Upper lobe of left lung (tissue), 6 donors: Measurements from ENCODE around the gene TBC1D4. TPM values are rescaled to one million over a fixed set of nuclear protein-coding genes. Genes with fewer than 3 reads are reported as not detected.
"Not testable (repeated sequence)": the region's sequence is repeated elsewhere in the genome, so short reads cannot be mapped to it uniquely, and the experiment has no call there.

Source experiments
- ATAC-seq, 2 donors: fragments of 200-7000 bp; cut with Tn5 transposase; one replicate each; pipeline ENCODE4 v1.9.1; 2022; ENCODE audit warnings: mild to moderate bottlenecking in 2 of 2, moderate library complexity in 2 of 2; ENCODE audit not compliant: low FRiP score in 2 of 2
- DNase-seq, 2 donors: peaks; one replicate each; pipeline ENCODE4 v3.0.0-alpha.2; 2019 to 2020
- H3K27ac ChIP-seq, 4 donors: fragments of 200-600 bp; sonication (generic); one replicate each; pipeline ENCODE4 v1.5.1; 2016 to 2019
- H3K27me3 ChIP-seq, 4 donors: fragments of 200-600 bp; sonication (generic); one replicate each; pipeline ENCODE4 v1.5.1; 2017 to 2019
- H3K36me3 ChIP-seq, 4 donors: fragments of 200-600 bp; sonication (generic); one replicate each; pipeline ENCODE4 v1.5.1; 2016 to 2019
- H3K4me1 ChIP-seq, 4 donors: fragments of 200-600 bp; sonication (generic); one replicate each; pipeline ENCODE4 v1.5.1; 2018 to 2019
- H3K4me3 ChIP-seq, 4 donors: fragments of 200-600 bp; sonication (generic); one replicate each; pipeline ENCODE4 v1.5.1; 2017 to 2019; ENCODE audit warnings: mild to moderate bottlenecking in 2 of 4, moderate library complexity in 1 of 4
- H3K9me3 ChIP-seq, 4 donors: fragments of 200-600 bp; sonication (generic); one replicate each; pipeline ENCODE4 v1.5.1; 2018 to 2019
- EP300 ChIP-seq, 4 donors: sonication (generic); formaldehyde crosslinking; IDR thresholded peaks; one replicate each; pipeline ENCODE4 v1.5.1; 2017; ENCODE audit warnings: antibody characterized with exemption in 4 of 4, control low read depth in 2 of 4
- POLR2A ChIP-seq, 4 donors: fragments of 450-650 bp; IDR thresholded peaks; one replicate each; pipeline ENCODE4 v1.5.1; 2016 to 2017; ENCODE audit warnings: antibody characterized with exemption in 4 of 4, mild to moderate bottlenecking in 2 of 4
- POLR2AphosphoS5 ChIP-seq, 2 donors: sonication (generic); formaldehyde crosslinking; IDR thresholded peaks; one replicate each; pipeline ENCODE4 v1.5.1; 2017; ENCODE audit warnings: antibody characterized with exemption in 2 of 2
- WGBS, 2 donors: methylation state at CpG; one replicate each; pipeline ENCODE4 v1.1.5; 2017 to 2018; 5-methylcytosine and 5-hydroxymethylcytosine counted together
- total RNA-seq, 6 donors: library from RNA; depleted of rRNA in 4 of 6; stranded (reverse); fragments of >200 nt in 4 of 6; gene quantifications; one replicate each; pipeline versions ENCODE4 v1.1.0 to v1.2.1, GENCODE V29; 2016 to 2021
- TF ChIP-seq, protein P1 (sequence below), 6 experiments: fragments of 450-650 bp in 4 of 6; fragments of 200-600 bp in 2 of 6; sonication (generic) in 2 of 6; IDR thresholded peaks; one replicate each; pipeline ENCODE4 v1.5.1; 2016 to 2019; ENCODE audit warnings: antibody characterized with exemption in 6 of 6
- donor health status: DM: no; HTN: no; CAD: no; lungs with moderate emphysema.
- donor health status: DM: no; HTN: yes; CAD: no; lungs with severe emphysema.

TBC1D4 gene
- total RNA-seq, 6 donors from 2014 or later, result 26.1 to 97.4 (median 30.7) TPM

DNA sequence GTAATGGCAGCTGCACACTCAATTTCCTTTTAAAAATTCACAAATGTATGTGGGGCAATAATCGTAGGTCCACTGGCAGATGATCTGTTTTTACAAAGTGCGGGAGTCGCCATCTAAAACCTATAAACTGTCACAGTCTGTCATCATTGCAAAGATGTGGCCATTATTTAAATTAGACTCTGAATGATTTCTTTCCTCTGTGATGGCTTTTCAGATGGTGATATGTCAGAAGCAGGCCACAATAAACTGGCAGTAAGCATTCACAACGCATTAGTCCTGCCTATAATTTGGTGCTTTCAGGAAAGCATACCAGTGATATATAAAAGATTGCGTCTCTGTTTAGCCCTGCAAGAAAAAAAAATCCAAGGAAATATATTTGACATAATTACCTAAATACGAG, 226.8 kb downstream of the TBC1D4 start:
- WGBS, 2 donors, result 92 to 94% methylated on average over 6 of the region's 6 CpGs
- Histone ChIP-seq H3K27ac (no peak overlapping the region), H3K36me3 (no peaks in the 10 kb centered on the region), H3K4me3 (no peak overlapping the region), H3K4me1 (no peaks in the 10 kb centered on the region), H3K9me3 (no peaks in the 10 kb centered on the region), H3K27me3 (no peaks in the 10 kb centered on the region)
- TF ChIP-seq EP300 (IDR thresholded peaks at IDR 0.05) (no peak), POLR2AphosphoS5 (IDR thresholded peaks at IDR 0.05) (no peak), POLR2A (IDR thresholded peaks at IDR 0.05) (no peak)
- TF ChIP-seq, protein P1, sequence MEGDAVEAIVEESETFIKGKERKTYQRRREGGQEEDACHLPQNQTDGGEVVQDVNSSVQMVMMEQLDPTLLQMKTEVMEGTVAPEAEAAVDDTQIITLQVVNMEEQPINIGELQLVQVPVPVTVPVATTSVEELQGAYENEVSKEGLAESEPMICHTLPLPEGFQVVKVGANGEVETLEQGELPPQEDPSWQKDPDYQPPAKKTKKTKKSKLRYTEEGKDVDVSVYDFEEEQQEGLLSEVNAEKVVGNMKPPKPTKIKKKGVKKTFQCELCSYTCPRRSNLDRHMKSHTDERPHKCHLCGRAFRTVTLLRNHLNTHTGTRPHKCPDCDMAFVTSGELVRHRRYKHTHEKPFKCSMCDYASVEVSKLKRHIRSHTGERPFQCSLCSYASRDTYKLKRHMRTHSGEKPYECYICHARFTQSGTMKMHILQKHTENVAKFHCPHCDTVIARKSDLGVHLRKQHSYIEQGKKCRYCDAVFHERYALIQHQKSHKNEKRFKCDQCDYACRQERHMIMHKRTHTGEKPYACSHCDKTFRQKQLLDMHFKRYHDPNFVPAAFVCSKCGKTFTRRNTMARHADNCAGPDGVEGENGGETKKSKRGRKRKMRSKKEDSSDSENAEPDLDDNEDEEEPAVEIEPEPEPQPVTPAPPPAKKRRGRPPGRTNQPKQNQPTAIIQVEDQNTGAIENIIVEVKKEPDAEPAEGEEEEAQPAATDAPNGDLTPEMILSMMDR (IDR thresholded peaks at IDR 0.05), result no peak
- ATAC-seq, result no peak
- no peak for DNase-seq

DNA sequence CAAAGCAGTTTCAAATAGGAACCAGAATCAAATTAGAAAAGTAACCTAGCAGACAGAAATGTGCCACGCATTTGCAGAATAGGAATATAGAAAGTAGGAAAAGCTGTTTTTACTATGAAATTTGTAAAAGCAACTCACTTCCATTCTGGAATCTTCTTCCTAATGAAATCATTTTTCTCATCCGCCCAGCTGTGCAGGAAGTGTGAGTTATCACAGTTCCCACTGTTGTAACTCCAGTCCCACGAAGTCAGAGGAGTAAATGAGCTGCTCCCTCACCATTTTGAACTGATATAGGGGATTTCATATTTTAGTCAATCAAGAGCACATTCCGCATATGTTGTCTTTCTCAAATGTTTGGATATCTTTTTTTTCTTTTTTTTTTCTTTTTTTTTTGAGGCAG, 230.8 kb downstream of the TBC1D4 start:
- ATAC-seq (peak in 1 of 2 donors; percentile 51), DNase-seq (no peak)
- WGBS, 2 donors, result 79 to 81% methylated on average over 4 of the region's 4 CpGs
- H3K27me3 ChIP-seq, result no peaks in the 10 kb centered on the region
- no peak overlapping the region for H3K27ac ChIP-seq
- TF ChIP-seq EP300 (IDR thresholded peaks at IDR 0.05), result no peak
- no peak for TF ChIP-seq POLR2A (IDR thresholded peaks at IDR 0.05)
- no peak for TF ChIP-seq POLR2AphosphoS5 (IDR thresholded peaks at IDR 0.05)
- TF ChIP-seq, protein P1 (IDR thresholded peaks at IDR 0.05), result no peak
- no peaks in the 10 kb centered on the region for H3K36me3 ChIP-seq
- no peaks in the 10 kb centered on the region for H3K4me1 ChIP-seq
- no peak overlapping the region for H3K4me3 ChIP-seq
- peaks cover 0 to 5% (median 0%) of the 10 kb centered on the region in 4 donors for H3K9me3 ChIP-seq

DNA sequence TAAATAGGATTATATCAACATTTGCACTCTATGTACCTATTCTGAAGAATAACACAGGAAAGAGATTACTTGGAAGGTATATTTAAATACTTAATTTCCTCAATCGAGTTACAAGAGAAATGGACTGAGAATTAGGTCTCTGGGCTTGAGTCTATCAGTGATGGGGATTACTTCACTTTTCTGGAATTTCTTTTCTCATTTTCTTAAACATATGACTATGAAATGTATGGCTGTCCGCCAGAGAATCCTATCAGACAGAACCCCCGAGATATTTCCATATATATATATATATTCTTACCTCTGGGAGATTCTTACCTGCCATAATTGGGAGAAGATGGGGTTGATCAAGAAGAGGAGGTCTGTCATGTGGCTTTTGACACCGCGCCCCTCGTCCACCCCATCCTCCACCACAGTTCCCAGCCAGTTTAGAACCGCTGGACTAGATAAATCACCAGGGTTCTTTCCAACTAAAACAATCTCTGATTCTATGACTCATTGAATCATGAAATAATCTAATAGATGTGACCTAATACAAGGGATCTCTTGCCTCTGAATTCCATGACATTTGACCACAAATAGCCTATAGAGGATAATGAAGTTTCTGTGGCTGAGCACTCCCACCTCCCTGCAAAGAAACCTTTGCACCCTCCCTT, 231.3 kb downstream of the TBC1D4 start:
- H3K9me3 ChIP-seq, result peaks cover 0 to 5% (median 0%) of the 10 kb centered on the region in 4 donors
- no peak for DNase-seq
- peak in 1 of 2 donors; percentile 91 for ATAC-seq
- H3K27ac ChIP-seq, result no peak overlapping the region
- H3K36me3 ChIP-seq, result no peaks in the 10 kb centered on the region
- H3K4me3 ChIP-seq, result no peak overlapping the region
- no peak for TF ChIP-seq POLR2A (IDR thresholded peaks at IDR 0.05)
- no peak for TF ChIP-seq EP300 (IDR thresholded peaks at IDR 0.05)
- TF ChIP-seq POLR2AphosphoS5 (IDR thresholded peaks at IDR 0.05), result no peak
- TF ChIP-seq, protein P1 (IDR thresholded peaks at IDR 0.05), result no peak
- H3K27me3 ChIP-seq, result no peaks in the 10 kb centered on the region
- no peaks in the 10 kb centered on the region for H3K4me1 ChIP-seq
- 79 to 82% methylated on average over 7 of the region's 7 CpGs for WGBS, 2 donors

DNA sequence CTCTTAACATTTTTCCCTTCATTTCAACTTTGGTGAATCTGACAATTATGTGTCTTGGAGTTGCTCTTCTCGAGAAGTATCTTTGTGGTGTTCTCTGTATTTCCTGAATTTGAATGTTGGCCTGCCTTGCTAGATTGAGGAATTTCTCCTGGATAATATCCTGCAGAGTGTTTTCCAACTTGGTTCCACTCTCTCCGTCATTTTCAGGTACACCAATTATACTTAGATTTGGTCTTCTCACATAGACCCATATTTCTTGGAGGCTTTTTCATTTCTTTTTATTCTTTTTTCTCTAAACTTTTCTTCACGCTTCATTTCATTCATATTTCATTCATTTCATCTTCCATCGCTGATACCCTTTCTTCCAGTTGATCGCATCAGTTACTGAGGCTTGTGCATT, 236.4 kb downstream of the TBC1D4 start:
- not testable (repeated sequence) for DNase-seq, ATAC-seq, H3K27ac ChIP-seq, H3K36me3 ChIP-seq, H3K4me1 ChIP-seq, H3K9me3 ChIP-seq, H3K4me3 ChIP-seq, H3K27me3 ChIP-seq
- WGBS, 2 donors, result 93 to 98% methylated on average over 5 of the region's 5 CpGs

DNA sequence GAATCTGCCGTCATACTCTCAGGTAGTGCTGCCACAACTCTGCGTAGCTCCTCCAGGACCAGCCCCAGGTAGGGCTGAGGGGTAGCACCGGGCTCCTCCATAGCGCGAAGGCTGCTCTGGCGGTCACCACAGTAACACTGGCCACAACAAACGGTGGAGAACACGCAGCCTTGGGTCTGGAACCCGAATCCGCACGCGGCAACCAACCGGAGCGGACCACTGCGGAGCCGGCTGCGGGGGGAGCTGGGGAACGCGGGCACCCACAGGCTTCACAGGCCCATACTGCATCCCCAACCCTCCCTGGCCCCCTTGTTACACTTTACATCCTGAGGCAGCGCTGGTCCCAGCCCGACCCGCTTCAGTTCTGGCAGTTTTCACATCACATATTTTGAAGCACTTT, 241.7 kb downstream of the TBC1D4 start:
- H3K36me3 ChIP-seq, H3K4me3 ChIP-seq, ATAC-seq, H3K9me3 ChIP-seq, H3K27me3 ChIP-seq, H3K4me1 ChIP-seq, H3K27ac ChIP-seq: not testable (repeated sequence)
- peak in 1 of 2 donors; percentile 70 for DNase-seq
- WGBS, 2 donors, result 84 to 88% methylated on average over 16 to 22 of the region's 22 CpGs

DNA sequence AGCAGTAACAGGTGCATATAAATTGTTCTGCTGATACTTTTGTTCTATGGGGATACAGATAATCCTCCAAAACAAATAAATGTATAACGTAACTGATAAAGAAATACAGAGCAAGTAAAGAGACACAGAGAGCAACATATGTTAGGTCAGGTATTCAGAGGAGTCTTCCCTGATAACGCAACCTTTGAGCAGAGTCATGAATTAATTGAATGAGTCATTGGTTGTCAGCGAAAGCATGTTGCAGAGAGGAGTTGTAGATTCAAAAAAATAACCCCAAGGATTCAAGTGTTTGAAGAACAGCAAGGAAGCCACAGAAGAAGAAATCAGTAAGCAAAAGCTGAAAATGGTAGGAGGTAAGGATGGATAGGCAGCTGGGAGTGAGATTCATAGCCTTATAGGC, 245.2 kb downstream of the TBC1D4 start:
- no peak for ATAC-seq

More for the DNA sequence above, 245.2 kb downstream of the TBC1D4 start:
- no peak for DNase-seq
- H3K4me3 ChIP-seq, result no peak overlapping the region
- no peak overlapping the region for H3K27ac ChIP-seq
- WGBS, 2 donors, result 84 to 90% methylated on average over 3 of the region's 3 CpGs
- H3K27me3 ChIP-seq, result no peaks in the 10 kb centered on the region
- no peaks in the 10 kb centered on the region for H3K9me3 ChIP-seq
- no peaks in the 10 kb centered on the region for H3K36me3 ChIP-seq
- TF ChIP-seq, protein P1 (IDR thresholded peaks at IDR 0.05), result no peak
- TF ChIP-seq POLR2A (IDR thresholded peaks at IDR 0.05), result no peak
- no peak for TF ChIP-seq POLR2AphosphoS5 (IDR thresholded peaks at IDR 0.05)
- TF ChIP-seq EP300 (IDR thresholded peaks at IDR 0.05), result no peak
- H3K4me1 ChIP-seq, result no peaks in the 10 kb centered on the region
